ENCODE results near the gene NSUN2.

NSUN2 gene

DNA sequence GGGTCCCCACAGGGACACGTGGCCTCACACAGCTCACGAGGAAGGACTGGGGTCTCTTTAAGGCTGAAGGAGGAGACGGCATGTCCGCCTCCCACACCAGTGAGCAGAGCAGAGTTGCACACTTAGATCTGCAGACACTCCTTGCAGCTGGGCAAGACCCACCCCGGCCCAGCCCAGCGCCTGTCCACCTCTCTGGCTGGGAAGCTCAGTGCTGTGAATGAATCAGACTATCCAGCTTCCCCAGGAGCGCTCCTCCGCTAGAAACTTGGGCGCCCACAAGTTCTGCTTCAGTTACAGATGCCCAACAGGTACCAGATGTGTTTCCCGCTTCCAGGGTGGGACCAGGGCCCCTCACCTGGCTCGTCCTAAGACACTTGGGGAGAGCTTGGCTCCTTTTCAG lies 78.9 kb downstream of the NSUN2 start:
- FAIRE-seq: no peak

DNA sequence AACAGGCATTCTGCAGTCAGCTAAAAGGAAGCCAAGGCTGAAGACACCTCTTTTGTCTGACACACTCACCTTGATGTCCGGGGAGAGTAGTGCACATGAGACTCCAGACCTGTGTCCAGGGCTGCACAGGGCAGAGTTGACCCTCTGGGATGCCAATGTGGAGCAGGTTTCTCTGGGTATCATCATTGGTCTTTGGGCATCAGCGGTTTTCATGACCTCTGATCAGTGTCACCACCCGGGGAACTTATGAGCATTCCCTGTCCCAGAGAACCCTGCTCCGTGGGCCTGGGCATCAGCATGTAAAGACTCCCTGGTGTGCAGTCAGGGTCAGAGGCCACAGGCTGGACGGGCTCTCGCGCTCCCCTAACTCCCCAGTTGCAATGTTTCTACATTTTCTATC lies 80.2 kb downstream of the NSUN2 start:
- FAIRE-seq: no peak

DNA sequence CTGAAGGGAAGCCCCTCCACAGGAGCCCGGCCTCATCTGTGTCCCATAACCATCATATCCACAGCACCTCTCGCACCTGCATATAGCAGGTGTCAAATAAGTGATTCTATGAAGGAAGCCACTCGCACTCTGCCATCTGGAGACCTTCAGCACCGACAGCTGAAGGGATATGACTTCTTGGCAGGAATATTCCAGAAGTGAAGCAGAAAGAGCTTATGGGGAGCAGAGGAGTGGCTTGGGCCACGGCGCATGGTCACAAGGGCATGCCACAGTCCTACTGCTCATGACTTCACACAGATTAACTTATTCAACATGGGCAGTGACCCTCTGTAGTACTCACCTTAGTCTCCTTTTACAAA lies 80.9 kb downstream of the NSUN2 start:
- FAIRE-seq: no peak

DNA sequence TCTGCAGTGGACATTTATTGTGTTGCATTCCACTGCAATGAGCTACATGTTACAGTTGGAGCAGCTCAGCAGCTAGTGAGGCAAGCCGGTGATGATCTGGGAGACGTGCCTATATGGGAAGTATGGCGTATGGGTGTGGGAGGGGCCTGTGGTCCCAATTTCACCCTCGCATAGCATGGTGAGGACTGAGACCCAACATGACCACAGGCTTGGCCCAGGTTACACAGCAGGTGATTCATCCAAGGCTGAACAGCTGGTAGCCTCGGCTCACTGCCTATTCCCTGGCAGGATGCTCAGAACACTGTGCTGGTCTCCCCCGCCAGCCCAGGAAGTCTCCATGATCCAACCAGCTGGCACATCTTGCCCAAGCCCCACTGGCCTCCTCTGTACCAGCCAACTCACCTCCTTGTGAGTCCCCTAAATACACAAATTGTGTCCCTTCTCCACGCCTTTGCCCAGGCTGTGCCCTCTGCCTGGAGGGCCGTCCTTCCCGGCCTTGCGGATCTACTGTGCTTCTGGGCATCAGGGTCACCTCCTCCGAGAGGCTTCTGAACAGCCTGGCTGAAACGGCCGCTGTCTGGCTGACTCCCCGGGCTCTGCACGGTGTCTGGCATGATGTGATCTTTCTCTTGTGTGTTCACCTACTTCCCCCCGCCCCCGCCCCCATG lies 81.4 kb downstream of the NSUN2 start:
- FAIRE-seq: no peak

DNA sequence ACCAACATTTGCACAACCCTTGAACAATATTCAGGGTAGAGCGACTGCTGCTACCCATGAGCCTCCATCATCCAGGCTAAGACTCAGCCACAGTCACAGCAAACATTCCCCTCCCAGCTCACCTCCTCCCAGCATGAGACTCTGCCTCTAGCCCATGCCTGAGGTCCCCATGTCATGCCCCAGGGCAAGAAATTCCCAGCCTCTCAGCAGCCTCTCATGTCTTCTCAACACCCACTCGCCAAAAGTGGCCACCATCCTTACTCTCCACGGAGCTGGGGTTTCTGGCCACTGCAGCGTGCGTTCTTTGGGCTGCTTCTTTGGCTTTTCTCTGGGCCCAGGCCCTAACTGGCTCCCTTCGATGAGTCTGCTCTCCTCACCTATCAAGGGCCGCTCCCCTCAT lies 82.2 kb downstream of the NSUN2 start:
- FAIRE-seq: no peak
